HS-5 (cell line): ENCODE data around the gene ZNF138.

Source experiments
- DNase-seq: peaks from one replicate; pipeline ENCODE4 v3.0.0-alpha.2; 2012; ENCODE audit warnings: low read depth

Gene ZNF138

DNA sequence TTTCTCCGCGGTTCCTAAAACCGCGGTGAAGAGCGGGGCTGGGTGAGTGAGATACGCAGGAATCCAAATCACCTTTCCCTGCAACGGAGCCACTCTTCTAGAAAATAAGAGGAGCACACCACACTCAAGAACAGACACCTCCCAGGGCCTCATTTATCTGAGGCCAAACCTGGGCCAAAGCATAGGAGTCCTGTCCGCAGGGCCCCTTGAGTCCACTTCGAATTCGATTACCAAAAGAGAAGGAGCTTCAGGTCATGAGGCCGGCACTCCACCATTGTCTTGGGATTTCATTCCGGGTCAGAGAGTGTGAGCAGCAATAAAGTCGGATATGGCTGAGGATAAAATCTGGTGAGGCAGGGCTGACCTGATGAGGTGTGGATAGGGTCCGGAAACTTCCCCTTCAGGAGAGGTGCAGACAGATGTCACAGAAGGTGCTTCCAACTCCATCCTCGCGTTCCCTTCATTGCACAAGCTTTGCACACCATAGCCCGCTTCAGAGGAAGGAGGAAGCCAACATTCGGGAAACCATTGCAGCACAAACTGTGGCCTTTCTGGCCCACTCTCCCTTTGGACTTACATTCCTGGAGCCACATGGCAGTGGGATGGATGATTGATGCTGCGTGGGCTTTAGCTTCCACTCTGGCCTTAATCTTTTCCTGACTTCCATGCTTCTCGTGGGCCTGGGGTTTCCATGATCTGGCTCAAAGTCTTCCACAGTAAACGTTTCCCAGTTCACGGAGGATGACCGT lies 81.6 kb downstream of the ZNF138 start:
- DNase-seq = no peak

DNA sequence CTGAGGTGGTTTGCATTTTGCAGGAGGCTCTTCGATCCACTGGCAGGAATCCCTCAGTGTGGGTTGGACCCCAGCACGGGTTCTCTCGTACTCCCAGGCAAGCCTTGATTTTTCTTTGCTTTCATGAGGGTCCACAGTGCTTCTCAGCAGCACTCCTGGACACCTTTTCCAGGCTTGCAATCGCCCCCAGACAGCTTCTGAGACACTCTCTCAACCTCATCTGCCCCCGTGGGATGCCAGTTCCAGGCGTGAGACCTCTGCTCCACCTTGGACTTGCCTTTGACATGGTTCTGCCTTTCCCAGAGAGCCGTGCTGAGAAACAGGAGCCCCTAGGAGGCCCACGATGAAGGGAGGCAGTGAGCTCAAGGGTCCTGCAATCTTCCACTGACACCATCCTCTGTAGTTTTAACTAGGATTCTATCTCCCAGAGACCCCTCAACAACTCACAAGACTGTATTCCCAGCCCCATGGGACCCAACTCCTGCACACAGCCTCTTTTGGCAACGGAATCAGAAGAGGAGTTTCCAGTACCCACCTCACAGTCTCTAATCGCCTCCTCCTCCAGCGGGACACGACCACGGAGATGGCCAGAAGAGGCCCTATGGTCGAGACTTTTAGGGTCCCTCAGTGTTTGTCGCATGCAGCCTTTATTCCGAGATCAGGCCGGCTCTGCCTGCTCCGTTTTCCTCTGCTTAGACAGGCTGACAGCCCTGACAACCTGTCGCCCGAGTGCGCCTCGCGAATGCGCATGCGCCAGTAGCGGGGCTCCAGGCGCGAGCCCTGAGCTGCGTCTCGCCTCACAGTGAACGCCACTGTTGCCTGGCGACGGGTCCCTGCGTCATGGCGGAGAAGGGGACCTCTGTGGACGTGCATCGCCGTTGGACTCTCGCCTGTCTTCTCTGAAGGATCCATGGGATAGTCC lies 82.8 kb downstream of the ZNF138 start:
- no peak for DNase-seq

DNA sequence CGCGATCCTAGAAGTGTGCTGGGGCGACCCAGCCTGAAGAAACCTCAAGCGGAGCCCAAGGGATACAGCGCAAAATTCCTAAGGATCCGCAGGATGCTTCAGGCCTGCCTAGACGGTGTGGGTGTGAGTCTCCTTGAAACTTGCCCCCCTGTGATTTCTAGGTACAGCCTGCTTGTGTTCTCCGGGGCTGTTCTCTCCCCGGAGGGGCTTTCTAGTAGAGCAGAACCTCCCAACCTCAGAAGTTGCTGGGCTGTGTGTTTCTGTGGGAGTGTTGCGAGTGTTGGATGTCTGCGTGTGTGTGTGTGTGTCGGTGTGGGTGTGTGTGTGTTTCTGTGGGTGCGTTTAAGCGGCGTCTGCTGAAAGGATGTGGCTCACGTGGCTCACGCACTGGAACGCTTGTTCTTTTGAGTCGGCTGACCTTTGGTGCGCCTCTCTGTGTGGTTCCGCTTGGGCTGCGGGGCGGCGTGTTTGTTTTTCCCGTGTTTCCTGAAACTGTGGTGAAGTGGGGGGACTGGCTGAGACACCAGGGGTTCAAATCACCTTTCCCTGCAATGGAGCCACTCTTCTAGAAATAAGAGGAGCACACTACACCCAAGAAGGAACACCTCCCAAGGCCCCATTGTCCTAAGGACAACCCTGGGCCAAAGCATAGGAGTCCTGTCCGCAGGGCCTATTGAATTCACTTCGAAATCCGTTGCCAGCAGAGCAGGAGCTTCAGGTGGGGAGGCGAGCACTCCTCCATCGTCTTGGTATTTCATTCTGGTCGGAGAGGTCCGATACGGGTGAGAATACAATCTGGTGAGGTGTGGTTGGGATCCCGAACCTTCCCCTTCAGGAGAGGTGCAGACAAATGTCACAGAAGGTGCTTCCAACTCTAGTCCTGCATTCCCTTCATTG lies 83.7 kb downstream of the ZNF138 start:
- DNase-seq = no peak

DNA sequence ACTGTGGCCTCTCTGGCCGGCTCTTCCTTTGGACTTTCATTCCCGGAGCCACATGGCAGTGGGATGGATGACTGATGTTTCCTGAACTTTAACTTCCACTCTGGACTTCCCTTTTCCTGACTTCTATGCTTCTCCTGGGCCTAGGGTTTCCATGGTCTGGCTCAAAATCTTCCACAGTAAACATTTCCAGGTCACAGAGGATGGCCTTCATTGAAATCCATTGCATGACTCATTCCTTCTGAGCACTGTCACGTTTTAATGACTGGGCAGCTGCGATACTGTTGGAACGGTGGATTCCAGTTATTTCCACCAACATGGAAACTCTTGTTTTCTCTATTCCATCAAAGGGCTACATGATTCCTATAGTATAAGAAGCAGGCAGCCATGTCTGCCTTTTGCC lies 84.5 kb downstream of the ZNF138 start:
- DNase-seq = no peak

DNA sequence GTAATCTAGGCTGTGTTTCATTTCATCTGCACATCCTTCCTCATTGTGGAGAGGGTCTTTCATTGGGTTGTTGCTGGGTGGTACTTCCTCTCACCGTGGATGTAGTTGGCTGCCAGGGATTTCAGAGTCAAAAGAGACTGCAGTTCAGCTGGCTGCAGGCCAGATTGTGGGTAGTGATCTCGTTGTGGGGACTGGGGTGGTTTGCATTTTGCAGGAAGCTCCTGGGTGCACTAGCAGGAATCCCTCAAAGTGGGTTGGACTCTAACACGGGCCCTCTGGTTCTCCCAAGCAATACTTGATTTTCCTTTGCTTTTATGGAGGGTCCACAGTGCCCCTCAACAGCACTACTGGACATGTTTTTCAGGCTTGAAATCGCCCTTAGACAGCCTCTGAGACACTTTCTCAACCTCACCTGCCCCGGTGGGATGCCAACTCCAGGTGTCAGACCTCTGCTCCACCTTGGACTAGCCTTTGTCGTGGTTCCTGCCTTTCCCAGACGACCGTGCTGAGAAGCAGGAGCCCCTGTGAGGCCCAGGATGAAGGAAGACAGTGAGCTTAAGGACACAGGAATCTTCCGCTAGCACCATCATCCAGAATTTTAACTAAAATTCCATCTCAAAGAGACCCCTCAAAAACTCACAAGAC lies 85.0 kb downstream of the ZNF138 start:
- DNase-seq = no peak

DNA sequence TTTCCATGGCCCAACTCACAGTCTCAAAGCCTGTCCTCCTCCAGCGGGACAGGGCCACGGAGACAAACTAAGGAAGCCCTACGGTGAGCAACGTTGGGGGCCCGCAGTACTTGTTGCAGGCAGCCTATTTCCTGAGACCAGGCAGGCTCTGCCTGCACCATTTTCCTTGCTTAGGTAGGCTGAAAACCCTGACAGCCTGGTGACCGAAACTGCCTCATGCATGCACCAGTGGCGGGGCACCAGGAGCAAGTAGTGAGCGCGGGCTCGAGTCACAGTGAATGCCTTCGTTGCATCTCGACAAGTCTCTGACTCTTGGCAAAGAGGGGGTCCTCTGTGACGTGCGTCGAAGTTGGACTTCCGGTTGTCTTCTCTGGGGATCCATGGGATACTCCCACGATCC lies 85.6 kb downstream of the ZNF138 start:
- DNase-seq = no peak

DNA sequence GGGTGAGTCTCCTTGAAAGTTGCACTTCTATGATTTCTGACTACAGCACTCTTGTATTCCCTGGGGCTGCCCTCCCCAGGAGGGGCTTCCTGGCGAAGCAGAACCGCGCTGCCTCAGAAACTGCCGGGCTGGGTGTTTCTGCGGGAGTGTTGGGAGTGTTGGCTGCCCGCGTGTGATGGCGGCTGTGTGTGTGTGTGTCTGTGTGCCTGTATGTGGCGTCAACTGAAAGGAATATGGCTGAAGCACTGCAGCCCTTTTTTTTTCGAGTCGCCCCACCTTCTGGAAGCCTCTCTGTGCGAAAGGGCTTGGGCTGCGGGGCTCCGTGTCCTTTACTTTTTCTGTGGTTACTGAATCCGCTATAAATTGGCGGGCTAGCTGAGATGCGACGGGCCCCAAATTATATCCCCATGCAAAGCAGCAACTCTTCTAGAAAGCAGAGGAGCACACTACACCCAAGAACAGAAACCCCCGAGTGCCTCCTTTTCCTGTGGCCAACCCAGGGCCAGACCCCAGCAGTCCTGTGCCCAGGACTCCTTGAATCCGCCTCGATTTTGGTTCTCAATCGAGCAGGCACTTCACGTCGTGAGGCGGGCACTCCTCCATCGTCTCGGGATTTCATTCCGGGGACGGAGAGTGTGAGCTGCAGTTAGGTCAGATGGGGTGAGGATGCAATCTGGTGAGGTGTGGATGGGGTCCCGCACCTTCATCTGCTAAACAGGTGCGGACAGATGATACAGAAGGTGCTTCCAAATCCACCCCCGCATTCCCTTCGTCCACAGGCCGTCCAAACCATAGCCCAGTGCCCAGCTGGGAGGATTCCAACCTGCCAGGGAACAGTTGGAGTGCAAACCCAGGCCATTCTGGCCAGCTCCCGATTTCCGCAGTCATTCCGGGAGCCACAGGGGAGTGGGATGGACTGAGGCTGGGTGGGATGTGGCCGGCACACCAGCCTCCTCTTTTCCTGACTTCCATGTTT lies 86.4 kb downstream of the ZNF138 start:
- DNase-seq = no peak

DNA sequence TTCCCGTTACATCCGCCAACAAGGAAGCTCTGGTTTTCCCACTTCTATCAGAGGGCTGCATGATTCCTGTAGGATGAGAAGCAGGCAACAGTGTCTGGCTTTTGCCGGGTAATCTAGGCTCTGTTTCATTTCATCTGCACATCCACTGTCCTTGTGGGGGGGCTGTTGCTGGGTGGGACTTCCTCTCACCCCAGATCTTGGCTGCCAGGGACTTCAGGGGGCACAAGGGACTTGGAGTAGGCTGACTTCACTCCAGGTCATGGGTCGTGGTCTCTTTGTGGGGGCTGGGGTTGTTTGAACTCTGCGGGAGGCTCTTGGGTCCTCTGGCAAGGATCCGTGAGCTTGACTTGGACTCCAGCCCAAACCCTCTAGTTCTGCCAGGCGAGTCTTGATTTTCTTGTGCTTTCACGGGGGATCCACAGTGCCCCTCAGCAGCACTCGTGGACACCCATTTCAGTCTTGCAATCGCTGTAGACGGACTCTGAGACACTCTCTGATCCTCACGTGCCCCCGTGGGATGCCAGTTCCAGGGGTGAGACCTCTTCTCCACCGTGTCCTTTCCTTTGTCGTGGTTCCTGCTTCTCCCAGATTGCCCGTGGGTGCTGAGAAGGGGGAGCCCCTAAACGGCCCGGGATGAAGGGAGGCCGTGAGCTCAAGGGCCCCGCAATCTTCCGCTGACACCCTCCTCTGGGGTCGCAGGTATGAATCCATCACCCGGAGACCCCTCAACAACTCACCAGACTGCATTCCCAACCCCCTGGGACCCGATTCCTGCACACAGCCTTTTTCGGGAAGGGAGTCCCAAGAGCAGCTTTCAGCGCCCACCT lies 87.4 kb downstream of the ZNF138 start:
- DNase-seq = no peak

DNA sequence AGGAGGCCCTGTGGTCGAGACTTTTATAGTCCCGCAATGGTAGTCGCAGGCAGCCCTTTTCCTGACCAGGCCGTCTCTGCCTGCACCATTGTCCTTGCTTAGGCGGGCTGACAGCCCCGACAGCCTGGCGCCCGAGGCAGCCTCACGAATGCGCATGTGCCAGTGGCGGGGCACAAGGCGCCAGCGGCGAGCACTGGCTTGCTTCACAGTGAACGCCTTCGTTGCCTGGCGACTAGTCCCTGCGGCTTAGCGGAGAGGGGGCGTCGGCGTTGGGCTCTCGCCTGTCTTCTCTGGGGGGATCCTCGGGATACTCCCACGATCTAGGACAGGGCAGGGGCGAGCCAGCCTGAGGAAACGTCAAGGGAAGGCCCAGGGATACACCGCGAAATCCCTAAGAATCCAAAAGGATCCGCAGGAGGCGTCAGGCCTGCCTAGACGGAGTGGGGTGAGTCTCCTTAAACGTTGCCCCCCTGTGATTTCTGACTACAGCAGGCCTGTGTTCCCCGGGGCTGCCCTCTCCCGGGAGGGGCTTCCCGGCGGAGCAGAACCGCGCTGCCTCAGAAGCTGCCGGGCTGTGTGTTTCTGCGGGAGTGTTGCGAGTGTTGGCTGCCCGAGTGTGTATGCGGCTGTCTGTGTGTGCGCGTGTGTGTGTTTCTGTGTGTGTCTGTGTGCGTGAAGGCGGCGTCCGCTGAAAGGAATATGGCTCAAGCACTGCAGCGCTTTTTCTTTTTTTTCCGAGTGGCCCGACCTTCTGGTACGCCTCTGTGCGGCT lies 88.3 kb downstream of the ZNF138 start:
- no peak for DNase-seq
